ENCODE results near the gene ZBTB1.
"Not testable (repeated sequence)": the region's sequence is repeated elsewhere in the genome, so short reads cannot be mapped to it uniquely, and the experiment has no call there.

The ZBTB1 gene

GRCh38 chr14:64531567-64531966 is 27.0 kb downstream of the ZBTB1 start:
- no peak for DNase-seq (ENCODE audit: low read depth in 2 of 2)

- DNase-seq (ENCODE audit: low read depth in 2 of 2) = no peak
Observed at GRCh38 chr14:64536488-64537245, 32.1 kb downstream of the ZBTB1 start.

- peak; percentile 94 to 96 for DNase-seq (ENCODE audit: low read depth in 2 of 2)
Observed at GRCh38 chr14:64540208-64541202, 35.9 kb downstream of the ZBTB1 start, which contains the start of gene HSPA2. Gene HSPA2 (plus strand): TSS chr14:64540741. CDS start chr14:64540850, 109 bp downstream.

- no peak for DNase-seq (ENCODE audit: low read depth in 2 of 2)
Observed at GRCh38 chr14:64541261-64541971, 36.8 kb downstream of the ZBTB1 start.

GRCh38 chr14:64541972-64542835 is 37.6 kb downstream of the ZBTB1 start:
- DNase-seq (ENCODE audit: low read depth in 2 of 2) = no peak

- no peak for DNase-seq (ENCODE audit: low read depth in 2 of 2)
Observed at GRCh38 chr14:64542836-64543201, 38.2 kb downstream of the ZBTB1 start.

- DNase-seq (ENCODE audit: low read depth in 2 of 2) = no peak
Observed at GRCh38 chr14:64544607-64545312, 40.2 kb downstream of the ZBTB1 start.

GRCh38 chr14:64549016-64549415 is 44.4 kb downstream of the ZBTB1 start:
- no peak for DNase-seq (ENCODE audit: low read depth in 2 of 2)

GRCh38 chr14:64549791-64550620 is 45.4 kb downstream of the ZBTB1 start, which contains the start of gene PPP1R36:
Gene PPP1R36 (plus strand): TSS chr14:64549961. CDS start chr14:64549998, 37 bp downstream.
- DNase-seq (ENCODE audit: low read depth in 2 of 2) = no peak

GRCh38 chr14:64550621-64551333 is 46.2 kb downstream of the ZBTB1 start:
- no peak for DNase-seq (ENCODE audit: low read depth in 2 of 2)

GRCh38 chr14:64554556-64554955 is 50.0 kb downstream of the ZBTB1 start:
- no peak for DNase-seq (ENCODE audit: low read depth in 2 of 2)

GRCh38 chr14:64556526-64556925 is 52.0 kb downstream of the ZBTB1 start:
- no peak for DNase-seq (ENCODE audit: low read depth in 2 of 2)

- not testable (repeated sequence) for DNase-seq (ENCODE audit: low read depth in 2 of 2)
Observed at GRCh38 chr14:64558216-64558615, 53.6 kb downstream of the ZBTB1 start.

- no peak for DNase-seq (ENCODE audit: low read depth in 2 of 2)
Observed at GRCh38 chr14:64561631-64562030, 57.1 kb downstream of the ZBTB1 start.

- DNase-seq (ENCODE audit: low read depth in 2 of 2) = no peak
Observed at GRCh38 chr14:64562436-64562835, 57.9 kb downstream of the ZBTB1 start.

GRCh38 chr14:64563696-64564095 is 59.1 kb downstream of the ZBTB1 start:
- no peak for DNase-seq (ENCODE audit: low read depth in 2 of 2)

GRCh38 chr14:64566651-64567122 is 62.1 kb downstream of the ZBTB1 start:
- no peak for DNase-seq (ENCODE audit: low read depth in 2 of 2)

GRCh38 chr14:64569138-64569631 is 64.6 kb downstream of the ZBTB1 start:
- DNase-seq (ENCODE audit: low read depth in 2 of 2) = no peak

Data from activated CD4-positive, alpha-beta T cell treated with anti-CD3 and anti-CD28 coated beads for 24 hours (primary cell).